Measurements from ENCODE around the gene TUBB2B. TPM values are rescaled to one million over a fixed set of nuclear protein-coding genes. Genes with fewer than 3 reads are reported as not detected.
A peak's percentile ranks its signal among the peaks of the same experiment; 100 is the strongest.

Gene TUBB2B
- polyA plus RNA-seq (2013, experiment 1 of 2) = 280 TPM
- polyA plus RNA-seq (2013, experiment 2 of 2) = 213 TPM

DNA sequence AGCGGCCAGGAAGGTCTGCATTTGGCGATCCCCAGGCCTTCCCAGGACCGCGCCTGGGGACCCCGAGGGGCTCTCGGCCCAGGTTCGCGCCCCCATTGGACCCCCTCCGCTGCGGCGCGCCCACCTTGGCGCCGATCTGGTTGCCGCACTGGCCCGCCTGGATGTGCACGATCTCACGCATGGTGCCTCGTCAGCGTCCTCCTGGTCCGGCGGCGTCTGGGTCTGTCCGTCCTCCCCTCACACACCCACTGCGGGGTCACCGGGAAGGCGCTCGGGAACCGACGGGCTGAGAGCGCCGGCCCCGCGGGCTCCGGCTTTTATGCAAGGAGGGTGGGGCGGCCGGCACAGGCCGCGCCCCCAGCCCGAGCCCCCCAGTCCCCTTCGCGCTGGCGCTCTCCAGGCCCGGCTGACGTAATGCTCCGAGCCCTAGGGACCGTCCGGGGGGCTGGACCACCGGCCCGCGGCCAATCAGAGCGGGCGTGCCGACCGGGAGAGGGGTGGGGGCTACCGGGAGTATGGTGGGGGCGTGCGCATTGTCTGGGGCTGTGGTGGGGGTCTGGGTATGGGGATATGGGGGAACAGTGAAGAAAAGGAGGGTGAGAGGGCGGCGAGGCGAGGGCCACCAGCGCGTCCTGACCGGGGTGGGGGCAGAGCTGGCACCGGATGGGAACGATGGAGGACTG lies at the start of gene TUBB2B:
TUBB2B (minus strand) TSS at position 291 of the 683 bp plus-strand sequence; CDS start at position 181, 110 bp downstream.
- Histone ChIP-seq H3K4me3 (ENCODE audit: extremely low read depth, insufficient read depth, low read length, poor library complexity, severe bottlenecking) (peak within 1 kb of the TSS; percentile 90), H3K36me3 (ENCODE audit: control insufficient read depth, insufficient read depth, low read length) (peaks cover 12% of the 10 kb centered on the region), H3K9me3 (ENCODE audit: control insufficient read depth, low read length) (no peaks in the 10 kb centered on the region), H3K4me1 (ENCODE audit: control insufficient read depth, insufficient read depth, low read length, poor library complexity, severe bottlenecking) (peaks cover 6% of the 10 kb centered on the region), H3K27ac (ENCODE audit: low read depth, low read length, severe bottlenecking) (peak within 1 kb of the TSS; percentile 76)
- WGBS, 2 experiments (ENCODE audit: insufficient coverage in 2 of 2) = 0% methylated on average over 34 to 47 of the region's 66 CpGs

DNA sequence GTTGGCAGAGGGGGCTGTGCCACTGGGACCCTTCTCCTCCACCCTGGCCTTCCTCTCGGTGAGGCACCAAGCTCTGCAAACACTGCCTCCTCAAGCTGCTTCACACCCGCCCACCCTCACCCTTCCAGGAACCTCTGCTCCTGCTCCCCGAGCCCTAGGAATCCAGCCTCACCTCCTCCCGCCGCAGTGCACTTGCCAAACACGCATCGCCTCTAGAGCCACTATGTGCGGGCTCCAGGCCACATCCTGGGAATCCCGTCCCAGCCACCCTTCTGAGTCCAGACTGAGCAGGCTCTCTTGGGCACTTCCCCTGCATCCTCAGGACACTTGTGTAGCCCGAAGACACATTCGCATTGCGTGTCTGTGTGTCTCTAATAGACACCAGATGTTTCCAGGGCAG lies 49.8 kb upstream of the TUBB2B start:
- WGBS, 2 experiments (ENCODE audit: insufficient coverage in 2 of 2) = 89 to 95% methylated on average over 10 to 12 of the region's 12 CpGs
- Histone ChIP-seq H3K27ac (ENCODE audit: low read depth, low read length, severe bottlenecking) (no peak overlapping the region), H3K9me3 (ENCODE audit: control insufficient read depth, low read length) (no peaks in the 10 kb centered on the region), H3K4me1 (ENCODE audit: control insufficient read depth, insufficient read depth, low read length, poor library complexity, severe bottlenecking) (peaks cover 7% of the 10 kb centered on the region), H3K36me3 (ENCODE audit: control insufficient read depth, insufficient read depth, low read length) (peaks cover 7% of the 10 kb centered on the region), H3K4me3 (ENCODE audit: extremely low read depth, insufficient read depth, low read length, poor library complexity, severe bottlenecking) (no peak overlapping the region)

GRCh38 chr6:3276174-3277167 lies 49.0 kb upstream of the TUBB2B start:
- H3K4me1 ChIP-seq (ENCODE audit: control insufficient read depth, insufficient read depth, low read length, poor library complexity, severe bottlenecking) = peaks cover 7% of the 10 kb centered on the region
- H3K4me3 ChIP-seq (ENCODE audit: extremely low read depth, insufficient read depth, low read length, poor library complexity, severe bottlenecking) = no peak overlapping the region
- no peak overlapping the region for H3K27ac ChIP-seq (ENCODE audit: low read depth, low read length, severe bottlenecking)
- no peaks in the 10 kb centered on the region for H3K9me3 ChIP-seq (ENCODE audit: control insufficient read depth, low read length)
- peaks cover 11% of the 10 kb centered on the region for H3K36me3 ChIP-seq (ENCODE audit: control insufficient read depth, insufficient read depth, low read length)
- 90 to 92% methylated on average over 20 of the region's 20 CpGs for WGBS, 2 experiments (ENCODE audit: insufficient coverage in 2 of 2)

DNA sequence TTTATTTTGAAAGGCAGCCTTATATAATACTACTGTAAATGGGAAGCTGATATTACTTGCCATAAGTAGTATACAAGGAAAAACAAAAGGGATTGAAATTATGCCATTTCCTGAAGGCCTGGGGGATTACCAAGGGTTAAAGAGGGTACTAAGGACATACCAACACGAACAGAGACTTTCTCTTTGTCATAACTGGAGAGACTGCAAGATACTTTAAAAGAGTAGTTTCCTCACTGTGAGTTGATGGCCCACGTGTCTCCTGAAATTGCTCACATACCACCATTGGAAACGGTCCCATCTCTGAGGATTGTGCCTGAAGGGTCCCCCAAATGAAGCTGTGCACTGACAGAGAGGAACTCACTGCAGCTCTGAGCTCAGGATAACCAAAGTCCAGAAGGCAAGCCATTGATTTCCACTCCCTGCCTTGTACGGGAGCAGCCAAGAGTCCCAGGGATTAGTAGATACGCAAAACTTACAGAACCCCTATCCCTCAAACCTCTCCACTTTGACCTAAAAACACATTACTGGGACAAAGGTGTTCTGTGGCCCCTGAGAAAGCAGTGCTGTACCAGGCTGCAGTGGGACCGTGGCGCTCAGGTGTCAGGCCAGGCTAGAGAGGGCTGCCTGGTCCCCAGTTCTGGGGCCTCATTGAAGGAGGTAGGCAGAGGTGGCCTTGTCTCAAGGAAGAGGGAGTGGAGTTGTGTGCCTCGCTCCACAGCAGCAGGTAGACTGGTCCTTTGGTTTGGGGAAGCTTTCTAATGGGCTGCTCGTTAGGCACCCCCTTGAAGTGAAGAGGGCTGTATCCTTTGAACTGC lies 46.5 kb upstream of the TUBB2B start:
- peaks cover 36% of the 10 kb centered on the region for H3K36me3 ChIP-seq (ENCODE audit: control insufficient read depth, insufficient read depth, low read length)
- H3K4me3 ChIP-seq (ENCODE audit: extremely low read depth, insufficient read depth, low read length, poor library complexity, severe bottlenecking) = no peak overlapping the region
- WGBS, 2 experiments (ENCODE audit: insufficient coverage in 2 of 2) = 89 to 92% methylated on average over 6 to 9 of the region's 9 CpGs
- no peaks in the 10 kb centered on the region for H3K4me1 ChIP-seq (ENCODE audit: control insufficient read depth, insufficient read depth, low read length, poor library complexity, severe bottlenecking)
- no peak overlapping the region for H3K27ac ChIP-seq (ENCODE audit: low read depth, low read length, severe bottlenecking)
- H3K9me3 ChIP-seq (ENCODE audit: control insufficient read depth, low read length) = no peaks in the 10 kb centered on the region

GRCh38 chr6:3272911-3273547 lies 45.6 kb upstream of the TUBB2B start:
- no peak overlapping the region for H3K27ac ChIP-seq (ENCODE audit: low read depth, low read length, severe bottlenecking)
- no peaks in the 10 kb centered on the region for H3K9me3 ChIP-seq (ENCODE audit: control insufficient read depth, low read length)
- H3K36me3 ChIP-seq (ENCODE audit: control insufficient read depth, insufficient read depth, low read length) = peaks cover 45% of the 10 kb centered on the region
- H3K4me3 ChIP-seq (ENCODE audit: extremely low read depth, insufficient read depth, low read length, poor library complexity, severe bottlenecking) = no peak overlapping the region
- no peaks in the 10 kb centered on the region for H3K4me1 ChIP-seq (ENCODE audit: control insufficient read depth, insufficient read depth, low read length, poor library complexity, severe bottlenecking)
- 90 to 96% methylated on average over 21 to 27 of the region's 32 CpGs for WGBS, 2 experiments (ENCODE audit: insufficient coverage in 2 of 2)

- WGBS, 2 experiments (ENCODE audit: insufficient coverage in 2 of 2) = 95 to 96% methylated on average over 12 to 13 of the region's 13 CpGs
- H3K36me3 ChIP-seq (ENCODE audit: control insufficient read depth, insufficient read depth, low read length) = peaks cover 51% of the 10 kb centered on the region
- H3K27ac ChIP-seq (ENCODE audit: low read depth, low read length, severe bottlenecking) = no peak overlapping the region
- H3K9me3 ChIP-seq (ENCODE audit: control insufficient read depth, low read length) = no peaks in the 10 kb centered on the region
- H3K4me3 ChIP-seq (ENCODE audit: extremely low read depth, insufficient read depth, low read length, poor library complexity, severe bottlenecking) = no peak overlapping the region
- H3K4me1 ChIP-seq (ENCODE audit: control insufficient read depth, insufficient read depth, low read length, poor library complexity, severe bottlenecking) = no peaks in the 10 kb centered on the region
Observed at GRCh38 chr6:3271756-3272155, 44.3 kb upstream of the TUBB2B start.

DNA sequence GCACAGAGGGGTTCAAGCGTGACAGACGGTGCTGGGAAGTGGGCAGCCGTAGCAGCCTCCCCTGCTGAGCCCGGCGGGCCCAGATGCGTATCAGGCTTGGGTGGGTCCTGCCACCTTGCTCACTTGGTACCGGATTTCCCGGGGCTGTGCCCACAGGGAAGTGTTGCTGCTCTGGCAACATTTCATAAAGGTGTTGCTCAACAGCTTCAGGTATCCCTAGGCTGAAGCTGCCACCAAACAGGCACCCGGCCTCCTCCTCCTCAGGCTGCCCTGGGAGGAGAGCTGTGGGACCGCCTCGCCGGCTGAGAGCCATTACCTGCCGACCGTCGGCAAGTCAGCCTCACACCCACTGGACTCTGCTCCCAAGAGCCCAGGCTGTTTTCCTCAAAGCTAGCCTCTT lies 42.8 kb upstream of the TUBB2B start:
- no peaks in the 10 kb centered on the region for H3K4me1 ChIP-seq (ENCODE audit: control insufficient read depth, insufficient read depth, low read length, poor library complexity, severe bottlenecking)
- no peaks in the 10 kb centered on the region for H3K9me3 ChIP-seq (ENCODE audit: control insufficient read depth, low read length)
- H3K4me3 ChIP-seq (ENCODE audit: extremely low read depth, insufficient read depth, low read length, poor library complexity, severe bottlenecking) = no peak overlapping the region
- 85 to 87% methylated on average over 13 to 14 of the region's 15 CpGs for WGBS, 2 experiments (ENCODE audit: insufficient coverage in 2 of 2)
- H3K36me3 ChIP-seq (ENCODE audit: control insufficient read depth, insufficient read depth, low read length) = peaks cover 59% of the 10 kb centered on the region
- no peak overlapping the region for H3K27ac ChIP-seq (ENCODE audit: low read depth, low read length, severe bottlenecking)

DNA sequence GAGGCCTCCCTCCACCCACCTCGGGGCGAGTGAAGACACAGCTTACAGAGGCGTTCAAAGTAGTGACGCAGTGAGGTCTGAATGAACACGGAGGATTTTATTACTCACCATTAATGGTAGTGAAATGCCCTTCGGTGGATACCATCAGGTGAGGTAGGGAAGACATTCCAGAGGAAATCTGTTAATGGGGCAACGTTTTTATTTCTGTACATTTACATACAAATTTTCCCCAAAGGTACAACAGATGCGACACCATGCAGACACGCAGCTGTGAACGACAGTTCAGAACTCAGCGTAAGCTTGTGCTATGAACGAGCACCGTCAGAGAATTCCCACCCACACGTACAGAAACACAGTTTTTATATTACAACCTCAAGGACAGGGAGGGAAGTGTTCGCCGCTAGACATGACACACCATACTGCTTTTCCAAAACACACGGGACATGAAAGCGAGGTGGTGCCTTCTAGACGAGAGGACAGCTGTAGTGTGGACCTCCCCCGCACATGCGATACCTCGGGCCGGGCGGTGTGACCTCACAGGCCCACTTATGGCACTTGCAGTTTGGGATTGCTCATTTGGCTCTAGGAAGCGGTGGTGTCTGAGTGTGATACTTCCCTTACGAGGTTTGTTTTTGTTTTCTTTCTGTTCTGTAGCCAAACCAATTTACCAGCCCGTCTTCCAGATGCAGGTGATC lies 42.0 kb upstream of the TUBB2B start:
- Histone ChIP-seq H3K9me3 (ENCODE audit: control insufficient read depth, low read length) (no peaks in the 10 kb centered on the region), H3K36me3 (ENCODE audit: control insufficient read depth, insufficient read depth, low read length) (peaks cover 63% of the 10 kb centered on the region), H3K4me1 (ENCODE audit: control insufficient read depth, insufficient read depth, low read length, poor library complexity, severe bottlenecking) (no peaks in the 10 kb centered on the region), H3K27ac (ENCODE audit: low read depth, low read length, severe bottlenecking) (no peak overlapping the region), H3K4me3 (ENCODE audit: extremely low read depth, insufficient read depth, low read length, poor library complexity, severe bottlenecking) (no peak overlapping the region)
- 90 to 97% methylated on average over 21 to 22 of the region's 27 CpGs for WGBS, 2 experiments (ENCODE audit: insufficient coverage in 2 of 2)

DNA sequence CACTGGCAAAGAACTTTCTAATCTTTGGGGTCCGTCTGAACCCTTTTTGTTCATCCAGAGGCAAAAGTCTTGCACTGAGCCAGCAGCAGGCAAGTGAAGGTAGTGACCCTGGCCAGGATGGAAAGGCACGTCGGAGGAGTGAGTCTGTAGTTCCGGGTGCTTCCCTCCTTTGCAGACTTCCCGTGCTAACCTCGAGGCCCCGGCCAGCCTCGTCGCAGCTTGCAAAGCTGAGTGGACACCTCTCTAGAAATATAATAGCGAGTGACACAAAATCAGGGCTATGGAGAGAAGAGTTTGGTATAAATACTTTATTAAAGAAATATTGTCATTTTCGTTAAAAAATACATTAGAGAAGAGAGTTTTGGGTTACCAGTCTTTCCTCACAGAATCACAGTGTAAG lies 41.2 kb upstream of the TUBB2B start:
- Histone ChIP-seq H3K36me3 (ENCODE audit: control insufficient read depth, insufficient read depth, low read length) (peaks cover 71% of the 10 kb centered on the region), H3K27ac (ENCODE audit: low read depth, low read length, severe bottlenecking) (no peak overlapping the region), H3K9me3 (ENCODE audit: control insufficient read depth, low read length) (no peaks in the 10 kb centered on the region), H3K4me3 (ENCODE audit: extremely low read depth, insufficient read depth, low read length, poor library complexity, severe bottlenecking) (no peak overlapping the region), H3K4me1 (ENCODE audit: control insufficient read depth, insufficient read depth, low read length, poor library complexity, severe bottlenecking) (no peaks in the 10 kb centered on the region)
- 85 to 93% methylated on average over 1 to 4 of the region's 11 CpGs for WGBS, 2 experiments (ENCODE audit: insufficient coverage in 2 of 2)
